Pulmonary artery endothelial cell (primary cell): Measurements from ENCODE around the gene INSYN1. TPM values are rescaled to one million over a fixed set of nuclear protein-coding genes. Genes with fewer than 3 reads are reported as not detected.

Source experiments
- DNase-seq: peaks from one replicate; pipeline ENCODE4 v3.0.0-alpha.2; 2011; ENCODE audit warnings: low read depth, low spot score
- total RNA-seq: library from RNA; depleted of rRNA; stranded (reverse); fragments of >200 nt; gene quantifications from 2 replicates; pipeline ENCODE4 v1.2.3, GENCODE V29; 2014

Gene INSYN1
- total RNA-seq, 1 donor from 2014 or later, result 0.26 TPM

DNA sequence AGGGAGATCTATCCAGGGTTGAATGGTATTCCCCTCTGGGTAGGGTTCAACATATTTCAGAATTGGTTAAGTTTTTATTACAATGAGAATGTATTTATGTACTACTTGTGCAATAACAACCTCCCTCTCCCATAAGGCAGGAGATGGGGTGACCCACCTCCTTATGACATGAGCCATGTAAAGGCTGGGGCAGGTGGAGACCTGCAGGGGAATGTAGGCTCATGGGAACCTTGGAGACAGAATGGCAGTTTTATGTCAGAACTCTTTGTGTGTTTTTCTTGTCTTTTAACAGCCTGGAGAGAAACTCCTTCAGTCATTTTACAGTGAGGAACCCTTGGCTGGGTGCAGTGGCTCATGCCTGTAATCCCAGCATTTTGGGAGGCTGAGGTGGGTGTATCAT, 24.6 kb upstream of the INSYN1 start:
- no peak for DNase-seq

DNA sequence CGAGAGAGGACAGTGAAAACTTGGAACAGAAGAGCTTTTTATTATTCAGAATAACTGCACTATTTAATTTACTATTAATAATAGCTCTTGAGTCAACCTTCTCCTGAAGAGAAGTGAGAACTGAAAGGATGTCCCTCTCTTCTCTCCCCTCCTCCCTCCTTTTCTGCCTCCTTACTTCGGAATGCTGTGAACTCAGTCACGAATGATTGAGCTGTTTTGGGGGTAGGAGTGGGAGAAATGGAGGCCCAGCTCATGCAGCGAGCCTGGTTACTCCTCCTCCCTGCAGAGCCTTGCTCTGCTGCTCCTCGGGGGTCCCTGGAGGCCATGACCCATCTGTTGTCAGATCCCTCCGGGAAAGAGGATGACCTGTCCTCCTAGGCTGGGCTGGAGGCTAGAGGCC, 20.3 kb upstream of the INSYN1 start:
- DNase-seq, result no peak

DNA sequence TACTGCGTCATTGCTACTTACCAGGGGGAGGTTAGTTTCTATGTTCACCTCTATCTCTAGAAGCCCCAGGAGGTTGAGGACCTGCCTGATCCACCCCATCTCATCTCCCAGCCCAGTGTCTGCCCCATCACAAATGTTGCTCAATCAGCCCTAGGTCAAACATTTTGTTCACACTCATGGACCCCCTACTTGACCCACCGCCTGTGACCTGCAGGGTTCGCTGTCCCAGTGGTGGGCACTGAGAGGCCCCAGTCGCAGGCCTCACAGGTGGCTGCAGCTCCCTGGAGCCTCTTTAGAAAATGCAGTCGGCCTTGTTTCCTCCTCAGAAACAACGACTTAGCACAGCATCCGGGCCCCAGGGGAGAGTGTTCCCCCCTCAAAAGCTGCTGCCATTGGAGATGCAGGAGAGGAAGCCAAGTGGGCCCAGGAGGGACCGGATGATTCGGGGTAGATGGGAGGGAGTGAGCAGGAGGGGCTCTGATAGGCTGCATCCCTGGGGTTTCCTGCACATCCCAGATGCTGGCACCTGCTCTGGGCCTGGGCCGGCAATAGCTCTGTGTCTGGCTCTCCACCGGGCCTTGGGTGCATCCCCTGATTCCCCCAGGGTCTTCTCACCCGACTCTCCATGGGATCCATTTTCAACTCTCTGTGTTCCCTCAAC, 18.4 kb upstream of the INSYN1 start:
- DNase-seq, result no peak

DNA sequence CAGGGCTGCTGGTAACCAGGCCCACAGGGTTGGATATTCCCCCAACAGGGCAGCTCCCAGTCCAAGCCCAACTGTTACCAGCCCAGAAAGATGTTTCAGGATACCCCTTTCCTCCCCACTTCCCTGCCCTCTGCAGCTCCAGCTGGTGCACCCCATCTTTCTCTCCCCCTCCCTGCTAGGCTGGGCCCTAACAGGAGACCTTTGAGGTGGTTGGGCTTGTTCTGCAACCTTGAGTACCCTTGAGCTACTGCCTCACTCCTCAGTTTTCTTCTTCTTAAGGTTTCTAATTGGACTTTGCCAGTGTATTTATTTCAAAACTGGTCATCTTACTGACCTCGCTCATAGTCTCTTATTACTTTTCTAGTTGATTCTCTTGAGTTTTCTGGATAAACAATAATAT, 16.9 kb upstream of the INSYN1 start:
- no peak for DNase-seq

DNA sequence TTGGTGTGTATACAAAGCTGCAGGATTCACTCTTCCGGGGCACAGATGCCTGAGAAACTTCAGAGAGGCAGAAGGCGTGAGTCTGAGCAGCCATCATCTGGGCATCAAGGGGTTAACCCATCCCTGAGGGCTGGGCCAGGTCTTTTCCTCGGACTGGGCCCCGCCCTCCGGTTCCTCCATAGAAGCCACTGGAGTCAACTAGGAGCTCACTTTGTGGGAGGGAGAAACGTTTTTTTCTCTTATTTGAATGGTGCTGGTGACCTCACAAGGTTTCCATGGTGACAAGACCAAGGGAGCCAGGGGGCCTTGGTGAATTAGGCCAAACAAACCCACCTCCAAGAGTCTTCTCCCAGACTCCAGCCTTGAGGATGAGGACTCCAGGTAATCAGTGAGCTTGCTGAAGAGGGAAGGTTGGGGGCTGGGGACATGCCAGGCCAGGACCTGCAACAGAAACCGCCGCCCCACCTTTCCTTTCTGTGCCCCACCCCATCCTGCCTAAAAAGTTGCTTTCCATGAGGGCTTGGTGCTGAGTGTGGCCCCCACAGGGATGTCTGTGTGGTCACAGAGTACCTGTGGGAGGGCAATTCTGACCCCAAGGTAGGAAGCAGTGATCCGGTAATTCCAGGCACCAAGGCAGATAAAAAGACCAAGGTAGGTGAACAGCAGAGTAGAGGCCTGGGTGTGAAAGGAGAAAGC, 14.8 kb upstream of the INSYN1 start:
- no peak for DNase-seq

DNA sequence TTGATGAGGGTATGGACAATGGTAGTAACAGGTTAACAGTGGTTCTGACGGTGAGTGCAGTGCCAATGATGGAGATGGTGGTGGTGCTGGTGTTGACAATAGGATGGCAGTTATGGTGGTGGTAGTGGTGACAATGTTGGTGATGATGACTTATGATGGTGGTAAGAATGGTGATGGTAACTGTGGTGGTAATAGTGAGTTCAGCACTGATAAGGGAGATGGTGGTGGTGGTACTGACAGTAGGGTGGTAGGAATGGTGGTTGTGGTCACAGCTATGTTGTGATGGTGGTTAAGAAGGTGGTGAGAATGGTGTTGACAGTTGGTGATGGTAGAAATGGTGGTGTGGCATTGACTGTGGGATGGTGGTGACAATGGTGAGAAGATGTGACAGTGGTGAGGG, 13.4 kb upstream of the INSYN1 start:
- no peak for DNase-seq

DNA sequence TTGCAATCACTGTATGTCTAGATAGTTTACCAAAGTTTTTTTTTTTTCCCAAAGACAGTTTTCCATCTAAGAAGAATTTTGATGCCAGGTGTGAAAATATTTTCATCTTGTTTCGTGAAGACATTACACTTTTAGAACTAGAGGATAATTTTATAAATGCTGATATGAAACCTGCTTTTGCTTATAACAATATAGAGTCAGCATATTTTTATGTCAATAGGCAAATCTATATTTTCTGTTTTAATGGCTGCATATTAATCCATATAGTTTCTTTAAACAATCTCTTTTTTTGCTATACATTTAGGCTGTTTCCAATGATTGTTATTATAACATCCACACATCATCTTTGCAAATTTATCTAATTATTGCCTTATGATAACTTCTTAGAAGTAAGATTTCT, 12.6 kb upstream of the INSYN1 start:
- DNase-seq, result no peak

DNA sequence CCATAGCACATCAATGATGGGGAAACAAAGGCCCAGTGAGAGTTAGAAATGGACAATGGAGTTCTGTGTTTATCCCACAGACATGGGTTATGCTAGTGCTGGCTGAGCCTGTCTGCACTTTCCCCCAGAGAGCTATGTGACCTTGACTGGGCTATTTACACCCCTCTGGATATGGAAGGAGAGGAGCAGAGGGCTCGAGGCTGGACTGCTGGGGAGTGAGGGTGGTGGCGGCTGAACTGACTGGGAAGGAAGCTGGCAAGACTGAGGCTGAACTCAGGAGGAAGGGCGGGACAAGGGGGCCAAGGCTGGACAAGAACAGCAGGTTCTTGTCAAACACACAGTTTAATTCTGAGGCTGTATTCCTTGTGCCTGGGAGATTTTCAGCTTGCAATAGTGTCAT, 10.8 kb upstream of the INSYN1 start:
- DNase-seq, result no peak

DNA sequence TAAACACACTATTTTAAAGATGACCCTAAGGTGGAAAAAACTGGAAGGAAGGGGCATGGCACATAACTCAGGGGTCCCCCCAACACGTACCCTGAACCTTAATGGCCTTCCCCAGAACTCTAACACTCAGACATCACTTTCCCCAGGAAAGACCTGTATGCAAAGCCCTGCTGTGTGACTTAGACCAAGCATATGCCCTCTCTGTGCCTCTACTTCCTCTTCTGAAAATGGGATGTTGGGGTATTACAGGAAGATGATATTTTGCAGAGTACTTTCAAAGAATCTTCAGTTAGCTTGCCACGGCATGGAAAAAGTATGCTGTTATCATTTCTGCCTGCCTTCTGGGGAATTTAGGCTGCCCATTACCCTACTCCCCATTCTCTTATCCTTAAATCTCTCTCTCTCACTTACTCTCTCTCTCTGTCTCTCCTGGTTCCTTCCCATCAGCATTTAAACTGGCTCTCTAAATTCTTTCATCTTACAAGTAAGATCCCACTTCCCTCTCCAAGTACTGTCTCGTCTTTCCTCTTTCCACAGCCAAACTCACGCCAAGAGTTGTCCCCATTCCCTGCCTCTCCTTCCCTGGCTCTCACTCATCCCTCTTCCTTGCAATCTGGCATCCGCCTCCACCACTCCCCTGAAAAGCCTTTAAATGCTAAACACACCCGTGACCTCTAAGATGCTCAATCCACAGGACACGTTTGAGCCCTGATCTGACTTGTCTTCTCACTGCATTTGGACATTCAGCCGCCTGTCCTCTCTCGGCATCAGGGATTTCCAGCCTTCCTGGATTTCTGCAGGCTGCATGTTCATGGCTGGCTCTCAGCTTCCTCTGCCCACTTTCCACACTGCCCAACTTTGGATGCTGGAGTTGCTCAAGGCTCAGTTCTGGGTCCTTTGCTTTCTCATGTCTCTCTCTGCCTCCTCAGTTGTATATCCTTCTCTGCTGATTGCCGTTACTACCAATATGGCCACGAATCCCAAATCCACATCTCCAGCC, 7.5 kb upstream of the INSYN1 start:
- DNase-seq, result no peak

DNA sequence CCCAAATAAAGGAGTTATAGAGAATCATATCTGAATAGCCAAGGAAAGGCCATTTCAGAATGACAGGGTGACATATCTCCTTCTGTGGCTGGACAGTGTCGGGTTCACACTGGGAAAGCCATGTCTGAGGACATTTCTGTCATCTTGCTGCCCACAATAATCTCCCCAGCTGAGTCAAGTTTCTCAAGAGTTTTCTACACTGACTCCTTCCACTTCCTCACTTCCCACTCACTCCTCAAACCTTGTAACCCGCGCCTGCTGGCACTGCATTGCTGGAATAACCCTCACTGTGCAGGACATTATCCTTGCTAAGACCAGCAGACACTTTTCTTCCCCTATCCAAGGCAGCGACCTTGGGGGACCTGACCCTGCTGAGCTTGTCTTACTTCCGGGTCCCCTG, 5.3 kb upstream of the INSYN1 start:
- DNase-seq, result no peak

DNA sequence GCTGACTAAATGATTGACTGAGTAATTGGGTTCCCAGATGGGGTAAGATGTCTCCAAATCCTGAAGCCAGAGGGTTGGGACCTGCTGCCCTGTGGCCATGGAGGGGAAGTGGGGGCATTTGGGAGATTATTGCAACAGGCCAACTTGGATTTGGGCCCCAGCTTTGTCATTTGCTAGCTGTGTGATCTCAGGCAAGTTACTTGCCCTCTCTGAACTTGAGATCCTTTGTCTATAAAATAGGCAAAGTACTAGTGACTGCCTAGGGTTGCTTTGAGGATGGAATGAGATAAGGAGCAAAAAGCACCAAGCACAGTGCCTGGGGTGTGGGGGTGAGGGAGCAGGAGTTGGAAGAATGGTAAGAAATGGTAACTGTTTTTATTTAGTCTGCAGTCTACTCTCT, 4.4 kb upstream of the INSYN1 start:
- DNase-seq, result no peak

DNA sequence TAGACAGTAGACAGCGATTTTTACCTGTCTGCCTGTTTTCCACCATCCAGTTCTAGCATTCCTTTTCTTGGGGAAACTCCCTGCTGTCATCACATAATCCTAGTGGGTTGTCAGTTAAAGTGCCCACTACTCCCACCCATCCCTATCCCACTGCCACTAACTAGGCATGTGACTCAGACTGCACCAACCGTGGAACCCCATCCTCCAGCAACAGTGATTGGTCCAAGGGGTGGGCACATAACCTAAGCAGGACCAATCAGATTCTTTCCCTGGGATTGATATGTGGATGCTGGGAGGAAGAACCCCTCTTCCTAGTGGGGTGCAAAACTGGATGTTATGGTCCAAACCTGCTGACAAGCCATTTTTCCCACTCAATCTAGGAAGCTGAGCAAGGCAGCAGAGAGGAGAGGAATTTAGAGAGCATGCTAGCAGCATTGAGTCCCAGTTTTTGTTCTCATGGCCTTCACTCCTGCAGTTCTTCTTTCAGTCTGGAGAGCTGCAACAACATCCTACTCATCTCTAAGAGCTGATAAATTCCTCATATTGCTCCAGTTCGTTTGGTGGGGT, 3.9 kb upstream of the INSYN1 start:
- DNase-seq, result no peak

DNA sequence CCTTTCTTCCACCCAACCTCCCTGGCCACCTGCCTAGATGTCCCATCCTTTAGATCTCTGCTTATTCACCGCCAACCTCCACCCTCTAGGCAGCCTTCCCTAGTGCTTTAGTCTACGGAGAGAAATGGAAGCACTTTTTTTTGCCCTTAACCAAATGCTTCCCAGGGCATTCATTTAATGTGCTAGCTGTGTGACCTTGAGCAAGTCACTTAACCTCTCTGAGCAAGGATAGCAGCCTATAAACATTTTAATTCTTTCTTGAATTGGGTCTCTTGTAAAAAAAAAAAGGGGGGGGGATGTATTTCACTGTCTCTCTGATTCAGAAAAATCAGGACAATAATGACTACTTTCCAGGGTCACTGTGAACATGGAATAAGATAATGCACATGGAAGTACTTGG, 3.2 kb upstream of the INSYN1 start:
- no peak for DNase-seq

DNA sequence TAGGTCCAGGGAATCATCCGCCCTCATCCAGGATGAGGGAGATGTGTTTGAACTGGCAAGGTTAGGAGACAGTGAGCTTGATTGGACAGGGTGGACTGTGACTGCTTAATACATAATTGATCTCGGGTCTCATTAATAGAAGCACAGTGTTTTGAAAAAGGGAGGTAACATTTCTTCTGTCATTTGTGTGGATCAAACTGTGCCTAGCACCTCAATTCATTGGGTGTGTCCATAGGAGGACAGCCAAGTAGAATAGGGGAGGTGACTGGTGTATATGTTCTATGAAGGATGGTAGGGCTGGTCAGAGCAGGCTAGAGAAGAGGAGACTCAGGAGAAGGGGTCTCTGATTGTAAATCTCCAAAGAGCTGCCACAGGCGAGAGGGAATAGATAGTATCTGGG, 2.8 kb upstream of the INSYN1 start:
- no peak for DNase-seq

DNA sequence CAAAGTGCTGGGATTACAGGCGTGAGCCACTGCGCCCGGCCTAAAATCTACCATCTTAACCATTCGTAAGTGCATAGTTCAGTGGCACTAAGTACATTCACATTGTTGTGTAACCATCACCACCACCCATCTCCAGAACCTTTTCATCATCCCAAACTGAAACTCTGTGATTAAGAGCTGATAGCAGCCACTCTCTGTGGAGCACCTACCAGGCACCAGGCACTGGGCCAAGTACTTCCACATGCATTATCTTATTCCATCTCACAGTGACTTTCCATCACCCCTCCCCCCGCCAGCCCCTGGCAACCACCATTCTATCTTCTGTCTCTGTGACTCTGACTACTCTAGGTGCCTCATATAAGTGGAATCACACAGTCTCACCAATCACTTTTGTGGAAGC, 2.3 kb upstream of the INSYN1 start:
- no peak for DNase-seq

DNA sequence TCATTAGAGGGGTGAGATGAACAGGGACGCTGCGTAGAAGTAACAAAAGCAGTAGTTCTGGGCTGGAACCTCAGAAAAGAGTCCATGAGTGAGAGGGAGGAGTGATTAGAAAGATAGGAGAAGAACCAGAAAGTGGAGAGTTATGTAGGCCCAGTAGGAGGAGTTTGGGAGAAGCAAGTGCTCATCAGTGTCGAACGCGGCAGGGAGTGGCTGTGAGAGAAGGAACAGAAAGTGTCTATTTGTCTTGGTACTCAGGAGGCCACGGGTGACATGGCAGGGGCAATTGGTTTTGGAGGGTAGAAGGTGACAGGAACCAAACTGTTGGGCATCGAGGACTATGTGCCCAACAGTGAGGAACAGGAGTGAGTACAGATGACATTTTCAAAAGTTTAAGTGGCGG, 1.3 kb upstream of the INSYN1 start:
- DNase-seq, result no peak

DNA sequence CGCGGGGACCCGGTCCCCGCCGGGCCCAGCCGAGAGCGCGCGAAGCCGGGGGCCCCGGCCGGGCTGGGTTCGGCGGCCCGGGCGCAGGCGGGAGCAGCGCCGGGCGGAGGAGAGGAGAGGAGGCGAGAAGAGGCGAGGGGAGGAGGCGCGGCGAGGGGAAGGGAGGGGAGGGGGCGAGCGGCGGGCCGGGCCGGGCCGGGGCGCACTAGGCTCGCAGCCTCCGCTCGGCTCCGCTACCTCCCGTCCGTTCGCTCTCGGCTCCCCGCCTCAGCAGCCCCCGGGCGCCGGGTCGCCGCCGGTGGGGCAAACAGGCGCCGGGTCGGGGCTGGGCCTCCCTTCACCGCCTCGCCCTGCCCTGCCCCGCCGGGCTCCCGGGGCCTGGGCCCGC, 351 bp downstream of the INSYN1 start:
- DNase-seq, result no peak

DNA sequence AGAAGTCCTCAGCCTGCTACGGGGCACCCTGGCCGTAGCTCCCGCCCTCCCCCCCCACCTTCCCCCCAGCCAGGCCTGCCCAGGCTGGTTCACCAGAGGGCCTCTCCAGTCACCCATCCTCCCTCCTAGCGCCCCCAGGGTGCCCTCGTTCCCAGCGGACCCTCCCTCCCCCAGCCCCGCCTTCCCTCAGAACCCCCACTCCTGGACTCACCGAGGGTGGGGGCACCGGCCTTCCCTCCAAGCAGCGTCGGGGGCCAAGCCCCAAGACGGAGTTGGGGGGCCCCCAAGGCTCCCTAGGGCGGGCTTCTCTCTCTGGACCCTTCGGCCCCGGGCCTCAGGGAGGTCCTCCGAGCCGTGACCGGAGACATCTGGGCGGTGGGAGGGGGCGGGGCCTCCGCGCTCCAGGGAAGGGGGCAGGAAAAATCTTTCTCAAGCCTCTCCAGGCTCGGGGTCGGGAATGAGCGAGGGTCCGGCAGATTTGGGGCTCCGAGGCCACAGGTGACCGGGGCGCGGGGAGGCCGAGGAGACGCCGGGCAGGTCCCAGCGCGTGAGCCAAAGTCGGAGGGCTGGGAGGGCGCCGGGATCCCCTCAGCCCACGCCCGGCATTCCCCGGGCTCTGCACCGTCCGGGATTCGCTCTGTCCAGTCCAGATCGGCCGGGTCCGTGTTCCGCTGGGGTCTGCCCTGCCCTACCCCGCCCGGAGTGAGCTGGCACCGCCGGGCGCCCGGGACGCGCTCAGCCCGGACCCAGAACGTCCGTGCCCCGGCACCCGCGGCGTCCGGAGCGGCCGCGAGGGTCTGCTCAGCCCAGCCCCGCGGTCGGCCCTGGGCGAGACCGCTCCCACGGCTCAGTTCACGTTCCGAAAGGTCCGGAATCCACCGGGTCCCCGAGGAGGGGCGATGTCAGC, 999 bp downstream of the INSYN1 start:
- DNase-seq, result no peak

DNA sequence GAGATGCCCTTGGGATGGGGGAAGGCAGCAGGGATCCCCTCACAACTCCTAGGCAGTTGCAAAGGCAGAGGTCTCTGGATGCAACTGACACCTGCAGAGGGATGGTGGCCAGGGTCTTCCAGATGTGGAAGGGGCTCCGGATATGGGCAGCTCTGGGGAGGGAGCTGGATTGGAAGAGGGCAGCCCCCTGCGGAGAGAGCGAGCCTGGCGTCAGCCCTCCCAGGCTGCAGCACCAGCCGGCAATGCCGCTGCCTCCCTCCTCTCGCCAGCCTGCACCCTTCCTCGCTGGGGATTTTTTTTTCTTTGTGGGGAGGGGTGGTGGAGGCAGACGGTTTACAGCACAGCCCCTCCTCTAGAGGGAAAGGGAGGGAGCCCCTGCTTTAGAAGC, 1.6 kb downstream of the INSYN1 start:
- DNase-seq, result no peak

DNA sequence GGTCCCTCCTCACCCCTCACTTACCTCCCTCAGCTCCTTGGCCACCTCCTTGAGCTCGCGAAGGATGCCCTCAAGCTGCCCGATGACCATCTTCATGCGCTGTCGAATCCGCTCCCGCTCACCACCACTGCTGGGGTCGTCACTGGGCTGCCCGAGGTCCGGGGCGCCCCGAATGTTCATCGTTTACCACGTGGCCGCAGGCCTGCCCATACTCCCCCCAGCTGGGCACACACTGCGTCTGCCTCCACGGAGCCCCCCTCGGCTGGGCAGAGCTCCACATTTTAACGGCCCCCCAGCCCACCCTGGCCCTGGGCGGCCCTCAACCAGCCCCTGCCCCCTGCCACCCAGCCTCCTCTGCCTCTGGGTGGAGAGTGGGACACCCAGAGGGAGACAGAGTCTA, 2.2 kb downstream of the INSYN1 start:
- no peak for DNase-seq

DNA sequence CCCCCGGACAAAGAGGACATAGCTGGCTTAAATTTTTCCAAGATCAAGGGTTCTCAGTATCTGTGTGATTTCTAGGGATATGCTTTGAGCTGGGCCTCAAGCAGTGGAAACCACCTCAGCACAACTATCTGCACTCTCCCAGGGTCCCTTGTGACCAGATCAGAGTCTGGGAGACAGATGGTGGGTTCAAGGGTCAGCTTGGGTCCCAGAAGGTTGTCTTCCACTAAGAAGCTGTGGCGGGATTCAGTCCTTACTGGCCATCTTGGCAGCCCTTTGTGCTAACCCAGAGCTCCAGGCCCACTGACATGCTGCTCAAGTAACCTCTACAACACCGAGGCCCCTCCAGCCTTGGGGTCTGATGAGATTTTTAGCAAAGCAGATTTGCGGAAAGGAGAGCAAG, 2.7 kb downstream of the INSYN1 start:
- DNase-seq, result no peak
